K562 (cell line): ENCODE results near the gene GPRIN2. TPM values are rescaled to one million over a fixed set of nuclear protein-coding genes. Genes with fewer than 3 reads are reported as not detected.

ENCODE experiments used
- ATAC-seq: fragments of 200-7000 bp; cut with Tn5 transposase; 3 replicates; pipeline ENCODE4 v1.9.1; 2020; ENCODE audit warnings: moderate library complexity
- BruUV-seq: library from RNA; stranded (reverse); fragments of 400-500 nt; replicated peaks from 2 replicates; lab custom pipeline; 2021; lab: Mats Ljungman, UMichigan
- CTCF ChIA-PET: fragments of 300-600 bp; formaldehyde crosslinking; extraction: SDS; loops from one replicate; lab custom pipeline; 2021; ENCODE audit warnings: low intra/inter-chr PET ratio; lab: Yijun Ruan, JAX
- POLR2A ChIA-PET: fragments of 300-600, 350-650 bp; sonication (Branson Sonifier 250); formaldehyde crosslinking; extraction: SDS; loops from one replicate; lab custom pipeline; 2021; ENCODE audit warnings: antibody characterized with exemption, inconsistent platforms; lab: Yijun Ruan, JAX
- DNase-seq, 4 experiments: peaks; one replicate each; pipeline versions ENCODE4 v3.0.0 to v3.0.0-alpha.2; 2011 to 2018; ENCODE audit warnings: low spot score in 3 of 4, mixed read lengths in 3 of 4; ENCODE audit errors: extremely low read depth in 1 of 4
- FAIRE-seq: peaks from 2 replicates; lab custom pipeline; 2011; peaks lifted over from hg19 to GRCh38; lab: Jason Lieb, UNC
- H2AFZ ChIP-seq: 2 replicates; pipeline ENCODE4 v1.6.0; 2011; ENCODE audit warnings: low read depth, low read length, control low read depth, inconsistent platforms
- H3K27ac ChIP-seq: fragments of 200-600 bp; 3 replicates; pipeline ENCODE4 v1.8.0; 2011; ENCODE audit warnings: low read depth, mild to moderate bottlenecking, control low read depth, inconsistent platforms, low read length, moderate library complexity, mixed read lengths; ENCODE audit errors: extremely low read depth
- H3K27me3 ChIP-seq, 2 experiments: fragments of 300-600 bp in 1 of 2; 2 replicates in 1 of 2; 3 replicates in 1 of 2; pipeline versions ENCODE4 v1.6.0 to v1.8.0; 2011; ENCODE audit warnings: inconsistent platforms in 2 of 2, low read length in 2 of 2, mild to moderate bottlenecking in 1 of 2, mixed read lengths in 1 of 2, moderate library complexity in 1 of 2; ENCODE audit not compliant: control insufficient read depth in 2 of 2, insufficient read depth in 2 of 2
- H3K36me3 ChIP-seq: fragments of 300-600 bp; 3 replicates; pipeline ENCODE4 v1.8.0; 2011; ENCODE audit warnings: mild to moderate bottlenecking, low read length, inconsistent platforms; ENCODE audit not compliant: control insufficient read depth, insufficient read depth
- H3K4me1 ChIP-seq, 2 experiments: fragments of 200-600 bp in 1 of 2; replicated peaks in 1 of 2; 2 replicates in 1 of 2; 3 replicates in 1 of 2; pipeline versions ENCODE4 v1.5.1 to v1.8.0; 2011; ENCODE audit warnings: inconsistent platforms in 2 of 2, low read length in 2 of 2, mild to moderate bottlenecking in 1 of 2, mixed read lengths in 1 of 2, moderate library complexity in 1 of 2; ENCODE audit not compliant: control insufficient read depth in 2 of 2, insufficient read depth in 2 of 2
- H3K4me2 ChIP-seq: 2 replicates; pipeline ENCODE4 v1.6.1; 2011; ENCODE audit warnings: low read length, control low read depth, inconsistent platforms, mixed read lengths; ENCODE audit not compliant: insufficient read depth
- H3K4me3 ChIP-seq: fragments of 200-600 bp; sonication (generic), shearing (Covaris generic); 2 replicates; pipeline ENCODE4 v1.5.1; 2016; ENCODE audit warnings: control low read depth, inconsistent platforms
- H3K79me2 ChIP-seq: fragments of 200-600 bp; 3 replicates; pipeline ENCODE4 v1.8.0; 2011; ENCODE audit warnings: low read length, inconsistent platforms; ENCODE audit not compliant: control insufficient read depth, insufficient read depth
- H3K9ac ChIP-seq, 2 experiments: 2 replicates each; pipeline versions ENCODE4 v1.6.0 to v1.6.1; 2011; ENCODE audit warnings: low read depth in 2 of 2, low read length in 2 of 2, control low read depth in 1 of 2, inconsistent platforms in 1 of 2, mild to moderate bottlenecking in 1 of 2, mixed read lengths in 1 of 2; ENCODE audit not compliant: insufficient read depth in 1 of 2
- H3K9me1 ChIP-seq: one replicate; pipeline ENCODE4 v1.6.0; 2011; ENCODE audit warnings: inconsistent platforms, mild to moderate bottlenecking, low read length, moderate library complexity; ENCODE audit not compliant: control insufficient read depth, insufficient read depth
- H3K9me3 ChIP-seq: replicated peaks from 2 replicates; pipeline ENCODE4 v1.5.1; 2011; ENCODE audit warnings: low read depth, low read length, inconsistent platforms; ENCODE audit not compliant: control insufficient read depth, insufficient read depth
- H4K20me1 ChIP-seq: replicated peaks from 2 replicates; pipeline ENCODE4 v1.6.1; 2011; ENCODE audit warnings: low read length, inconsistent platforms, mixed read lengths; ENCODE audit not compliant: control insufficient read depth, insufficient read depth
- CBFA2T3 ChIP-seq: fragments of 450-650 bp; IDR thresholded peaks from 2 replicates; pipeline ENCODE4 v1.6.1; 2017
- KDM1A ChIP-seq, 2 experiments: fragments of 450-650 bp; IDR thresholded peaks; 2 replicates each; pipeline ENCODE4 v1.6.1; 2016; ENCODE audit warnings: mild to moderate bottlenecking in 2 of 2
- SMC3 ChIP-seq: conservative IDR thresholded peaks from 2 replicates; pipeline ENCODE4 v1.6.1; 2011; ENCODE audit warnings: low read depth, low read length, improper control_type of control experiment; ENCODE audit not compliant: insufficient read depth
- STAT5A ChIP-seq: IDR thresholded peaks from 2 replicates; pipeline ENCODE4 v1.6.1; 2012; ENCODE audit warnings: low read length, inconsistent platforms, borderline replicate concordance
- ZBTB8A ChIP-seq: fragments of 450-650 bp; IDR thresholded peaks from 2 replicates; pipeline ENCODE4 v1.6.1; 2018; ENCODE audit warnings: mild to moderate bottlenecking, moderate library complexity; ENCODE audit not compliant: partially characterized antibody
- WGBS: fragments of 100-300 bp; shearing (Covaris generic); methylation state at CpG from one replicate; pipeline ENCODE4 v1.1.6; 2016; ENCODE audit warnings: low coverage, mixed read lengths; ENCODE audit not compliant: insufficient coverage; ENCODE audit errors: missing lambda C conversion rate; 5-methylcytosine and 5-hydroxymethylcytosine counted together
- in situ Hi-C: fragments of 300-500 bp; cut with MboI; formaldehyde crosslinking; loops from 4 replicates; pipeline ENCODE4 v1.15.0; 2018; ENCODE audit warnings: inconsistent platforms, mixed read lengths
- intact Hi-C: fragments of 100-400 bp; cut with micrococcal nuclease; formaldehyde crosslinking; loops from 2 replicates; pipeline ENCODE4 v1.14.2; 2022
- polyA plus RNA-seq, 8 experiments: library from polyadenylated mRNA; depleted of rRNA in 4 of 8; stranded (reverse) in 5 of 8; unstranded in 3 of 8; fragments of >200 nt; fragmentation: Nextera tagmentation in 2 of 8; fragmentation: Illumina TruSeq in 1 of 8; extraction: Ambion mirVana in 2 of 8; extraction: Trizol in 1 of 8; gene quantifications; 2 replicates each; pipeline versions ENCODE4 v1.2.1 to v1.2.3, GENCODE V29; 2011 to 2014; ENCODE audit warnings: inconsistent platforms in 1 of 8, missing spikeins in 1 of 8
- total RNA-seq, 7 experiments: library from RNA; depleted of rRNA in 6 of 7; stranded (reverse); fragments of >200 nt in 6 of 7; fragmentation: Illumina TruSeq in 2 of 7; extraction: Trizol in 2 of 7; gene quantifications; 2 replicates each; pipeline versions ENCODE4 v1.2.1 to v1.2.3, GENCODE V29; 2011 to 2021; ENCODE audit warnings: low replicate concordance in 1 of 7
- TF ChIP-seq, protein P1 (sequence below): sonication (generic); formaldehyde crosslinking; IDR thresholded peaks from 2 replicates; pipeline ENCODE4 v1.8.1; 2023; ENCODE audit warnings: mild to moderate bottlenecking, missing genetic modification reagents
- TF ChIP-seq, protein P2 (sequence below): fragments of 450-650 bp; conservative IDR thresholded peaks from 2 replicates; pipeline ENCODE4 v1.6.1; 2016; ENCODE audit warnings: missing genetic modification characterization, low read depth, mild to moderate bottlenecking, missing compliant biosample characterization, moderate library complexity
- TF ChIP-seq, protein P3 (sequence below): IDR thresholded peaks from 2 replicates; pipeline ENCODE4 v1.6.1; 2011; ENCODE audit warnings: borderline replicate concordance, low read depth, mild to moderate bottlenecking, moderate library complexity, low read length; ENCODE audit not compliant: insufficient read depth, poor library complexity, severe bottlenecking
- TF ChIP-seq, protein P4 (sequence below), 2 experiments: fragments of 450-650 bp in 1 of 2; sonication (generic) in 1 of 2; formaldehyde crosslinking in 1 of 2; IDR thresholded peaks in 1 of 2; conservative IDR thresholded peaks in 1 of 2; 2 replicates each; pipeline versions ENCODE4 v1.6.1 to v1.8.1; 2016 to 2023; ENCODE audit warnings: mild to moderate bottlenecking in 2 of 2, moderate library complexity in 2 of 2, inconsistent platforms in 1 of 2, missing genetic modification reagents in 1 of 2
- TF ChIP-seq, protein P5 (sequence below): fragments of 450-650 bp; formaldehyde crosslinking; conservative IDR thresholded peaks from 2 replicates; pipeline ENCODE4 v1.4.0; 2022; ENCODE audit warnings: mild to moderate bottlenecking, missing genetic modification characterization
- TF ChIP-seq, protein P6 (sequence below): conservative IDR thresholded peaks from 2 replicates; pipeline ENCODE4 v1.6.1; 2011; ENCODE audit warnings: low read depth, mild to moderate bottlenecking, low read length; ENCODE audit not compliant: control insufficient read depth

GPRIN2 gene
- total and polyA plus RNA-seq, 9 of the 15 experiments (the other 6 are each of a cell fraction or from before 2014, with no cell fraction given), result not detected

DNA sequence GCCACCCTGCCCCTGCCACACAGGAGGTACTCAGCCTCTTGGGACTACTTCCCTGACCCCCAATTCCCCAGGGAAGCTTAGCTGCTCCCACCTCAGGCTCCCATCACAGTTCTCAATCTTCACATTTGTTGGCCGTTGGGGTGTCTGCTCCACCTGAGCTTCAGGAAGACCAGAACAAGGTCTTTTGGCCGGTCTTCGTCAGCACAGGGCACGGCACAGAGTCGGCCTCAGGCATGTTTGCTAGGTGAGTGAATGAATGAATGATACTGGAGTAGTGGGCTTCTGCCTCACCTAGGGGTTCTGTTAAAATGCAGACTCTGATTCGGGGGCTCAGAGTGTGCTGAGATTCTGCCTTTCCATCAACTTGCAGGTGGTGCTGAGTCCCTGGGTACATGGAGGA, 20.3 kb downstream of the GPRIN2 start:
- no peak overlapping the region for H3K27ac ChIP-seq
- FAIRE-seq (no peak), DNase-seq (no peak), ATAC-seq (no peak)
- 0 out of 2 replicates have a peak, but pooled peaks cover 8% of the 10 kb centered on the region for H4K20me1 ChIP-seq
- ChIA-PET POLR2A (no interaction called here), CTCF (no interaction called here)
- H2AFZ ChIP-seq, result no peak overlapping the region
- intact Hi-C loops (no loop called here), in situ Hi-C loops (no loop called here)
- BruUV-seq, result no TSS peak
- H3K4me3 ChIP-seq, result no peak overlapping the region
- H3K27me3 ChIP-seq, result peaks cover 41 to 47% of the 10 kb centered on the region in 2 experiments
- H3K9me3 ChIP-seq, result no peaks in the 10 kb centered on the region
- 2% methylated on average over 6 of the region's 6 CpGs for WGBS
- no peaks in the 10 kb centered on the region for H3K9me1 ChIP-seq
- H3K9ac ChIP-seq, result no peak overlapping the region
- H3K36me3 ChIP-seq, result no peaks in the 10 kb centered on the region
- peaks cover 0 to 4% of the 10 kb centered on the region in 2 experiments; a peak in 2 of 5 replicates for H3K4me1 ChIP-seq
- no peak overlapping the region for H3K4me2 ChIP-seq
- H3K79me2 ChIP-seq, result no peaks in the 10 kb centered on the region
- TF ChIP-seq, protein P1, sequence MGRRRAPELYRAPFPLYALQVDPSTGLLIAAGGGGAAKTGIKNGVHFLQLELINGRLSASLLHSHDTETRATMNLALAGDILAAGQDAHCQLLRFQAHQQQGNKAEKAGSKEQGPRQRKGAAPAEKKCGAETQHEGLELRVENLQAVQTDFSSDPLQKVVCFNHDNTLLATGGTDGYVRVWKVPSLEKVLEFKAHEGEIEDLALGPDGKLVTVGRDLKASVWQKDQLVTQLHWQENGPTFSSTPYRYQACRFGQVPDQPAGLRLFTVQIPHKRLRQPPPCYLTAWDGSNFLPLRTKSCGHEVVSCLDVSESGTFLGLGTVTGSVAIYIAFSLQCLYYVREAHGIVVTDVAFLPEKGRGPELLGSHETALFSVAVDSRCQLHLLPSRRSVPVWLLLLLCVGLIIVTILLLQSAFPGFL (CRISPR knock-in tag), result no peak
- TF ChIP-seq, protein P2, sequence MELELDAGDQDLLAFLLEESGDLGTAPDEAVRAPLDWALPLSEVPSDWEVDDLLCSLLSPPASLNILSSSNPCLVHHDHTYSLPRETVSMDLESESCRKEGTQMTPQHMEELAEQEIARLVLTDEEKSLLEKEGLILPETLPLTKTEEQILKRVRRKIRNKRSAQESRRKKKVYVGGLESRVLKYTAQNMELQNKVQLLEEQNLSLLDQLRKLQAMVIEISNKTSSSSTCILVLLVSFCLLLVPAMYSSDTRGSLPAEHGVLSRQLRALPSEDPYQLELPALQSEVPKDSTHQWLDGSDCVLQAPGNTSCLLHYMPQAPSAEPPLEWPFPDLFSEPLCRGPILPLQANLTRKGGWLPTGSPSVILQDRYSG (tag), result no peak
- TF ChIP-seq SMC3 (no peak), ZBTB8A (no peak), STAT5A (no peak), CBFA2T3 (no peak), KDM1A (IDR thresholded peaks at IDR 0.05) (no peak)
- TF ChIP-seq, protein P3, sequence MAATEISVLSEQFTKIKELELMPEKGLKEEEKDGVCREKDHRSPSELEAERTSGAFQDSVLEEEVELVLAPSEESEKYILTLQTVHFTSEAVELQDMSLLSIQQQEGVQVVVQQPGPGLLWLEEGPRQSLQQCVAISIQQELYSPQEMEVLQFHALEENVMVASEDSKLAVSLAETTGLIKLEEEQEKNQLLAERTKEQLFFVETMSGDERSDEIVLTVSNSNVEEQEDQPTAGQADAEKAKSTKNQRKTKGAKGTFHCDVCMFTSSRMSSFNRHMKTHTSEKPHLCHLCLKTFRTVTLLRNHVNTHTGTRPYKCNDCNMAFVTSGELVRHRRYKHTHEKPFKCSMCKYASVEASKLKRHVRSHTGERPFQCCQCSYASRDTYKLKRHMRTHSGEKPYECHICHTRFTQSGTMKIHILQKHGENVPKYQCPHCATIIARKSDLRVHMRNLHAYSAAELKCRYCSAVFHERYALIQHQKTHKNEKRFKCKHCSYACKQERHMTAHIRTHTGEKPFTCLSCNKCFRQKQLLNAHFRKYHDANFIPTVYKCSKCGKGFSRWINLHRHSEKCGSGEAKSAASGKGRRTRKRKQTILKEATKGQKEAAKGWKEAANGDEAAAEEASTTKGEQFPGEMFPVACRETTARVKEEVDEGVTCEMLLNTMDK, result no peak
- TF ChIP-seq, protein P4, sequence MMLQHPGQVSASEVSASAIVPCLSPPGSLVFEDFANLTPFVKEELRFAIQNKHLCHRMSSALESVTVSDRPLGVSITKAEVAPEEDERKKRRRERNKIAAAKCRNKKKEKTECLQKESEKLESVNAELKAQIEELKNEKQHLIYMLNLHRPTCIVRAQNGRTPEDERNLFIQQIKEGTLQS (IDR thresholded peaks at IDR 0.05), result no peak
- TF ChIP-seq, protein P4 (CRISPR knock-in tag; conservative IDR thresholded peaks at IDR 0.05), result no peak
- TF ChIP-seq, protein P5, sequence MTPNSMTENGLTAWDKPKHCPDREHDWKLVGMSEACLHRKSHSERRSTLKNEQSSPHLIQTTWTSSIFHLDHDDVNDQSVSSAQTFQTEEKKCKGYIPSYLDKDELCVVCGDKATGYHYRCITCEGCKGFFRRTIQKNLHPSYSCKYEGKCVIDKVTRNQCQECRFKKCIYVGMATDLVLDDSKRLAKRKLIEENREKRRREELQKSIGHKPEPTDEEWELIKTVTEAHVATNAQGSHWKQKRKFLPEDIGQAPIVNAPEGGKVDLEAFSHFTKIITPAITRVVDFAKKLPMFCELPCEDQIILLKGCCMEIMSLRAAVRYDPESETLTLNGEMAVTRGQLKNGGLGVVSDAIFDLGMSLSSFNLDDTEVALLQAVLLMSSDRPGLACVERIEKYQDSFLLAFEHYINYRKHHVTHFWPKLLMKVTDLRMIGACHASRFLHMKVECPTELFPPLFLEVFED (CRISPR knock-in tag), result no peak
- TF ChIP-seq, protein P6, sequence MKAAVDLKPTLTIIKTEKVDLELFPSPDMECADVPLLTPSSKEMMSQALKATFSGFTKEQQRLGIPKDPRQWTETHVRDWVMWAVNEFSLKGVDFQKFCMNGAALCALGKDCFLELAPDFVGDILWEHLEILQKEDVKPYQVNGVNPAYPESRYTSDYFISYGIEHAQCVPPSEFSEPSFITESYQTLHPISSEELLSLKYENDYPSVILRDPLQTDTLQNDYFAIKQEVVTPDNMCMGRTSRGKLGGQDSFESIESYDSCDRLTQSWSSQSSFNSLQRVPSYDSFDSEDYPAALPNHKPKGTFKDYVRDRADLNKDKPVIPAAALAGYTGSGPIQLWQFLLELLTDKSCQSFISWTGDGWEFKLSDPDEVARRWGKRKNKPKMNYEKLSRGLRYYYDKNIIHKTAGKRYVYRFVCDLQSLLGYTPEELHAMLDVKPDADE, result no peak
